ENCODE results near the gene FBRS. TPM values are rescaled to one million over a fixed set of nuclear protein-coding genes. Genes with fewer than 3 reads are reported as not detected.

Gene FBRS
- total and polyA plus RNA-seq, 2 of the 13 experiments (the other 11 are each of a cell fraction or from before 2014, with no cell fraction given), result 13.7 to 16.2 TPM

DNA sequence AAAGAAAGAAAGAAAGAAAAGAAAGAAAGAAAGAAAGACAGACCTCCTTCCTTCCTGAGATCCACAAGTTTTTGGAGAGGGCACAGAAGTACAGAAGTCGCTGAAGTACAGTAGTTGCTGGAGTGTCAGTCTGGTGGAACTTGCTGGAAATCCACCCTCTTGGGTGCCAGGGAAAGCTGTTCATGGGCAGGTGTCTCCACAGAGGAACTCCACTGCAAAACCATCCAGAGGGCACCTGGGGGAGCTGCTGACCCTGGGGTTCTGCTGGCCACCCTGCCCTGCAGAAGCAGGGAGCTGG, 11.0 kb upstream of the FBRS start (continued):
- TF ChIP-seq, protein P1, sequence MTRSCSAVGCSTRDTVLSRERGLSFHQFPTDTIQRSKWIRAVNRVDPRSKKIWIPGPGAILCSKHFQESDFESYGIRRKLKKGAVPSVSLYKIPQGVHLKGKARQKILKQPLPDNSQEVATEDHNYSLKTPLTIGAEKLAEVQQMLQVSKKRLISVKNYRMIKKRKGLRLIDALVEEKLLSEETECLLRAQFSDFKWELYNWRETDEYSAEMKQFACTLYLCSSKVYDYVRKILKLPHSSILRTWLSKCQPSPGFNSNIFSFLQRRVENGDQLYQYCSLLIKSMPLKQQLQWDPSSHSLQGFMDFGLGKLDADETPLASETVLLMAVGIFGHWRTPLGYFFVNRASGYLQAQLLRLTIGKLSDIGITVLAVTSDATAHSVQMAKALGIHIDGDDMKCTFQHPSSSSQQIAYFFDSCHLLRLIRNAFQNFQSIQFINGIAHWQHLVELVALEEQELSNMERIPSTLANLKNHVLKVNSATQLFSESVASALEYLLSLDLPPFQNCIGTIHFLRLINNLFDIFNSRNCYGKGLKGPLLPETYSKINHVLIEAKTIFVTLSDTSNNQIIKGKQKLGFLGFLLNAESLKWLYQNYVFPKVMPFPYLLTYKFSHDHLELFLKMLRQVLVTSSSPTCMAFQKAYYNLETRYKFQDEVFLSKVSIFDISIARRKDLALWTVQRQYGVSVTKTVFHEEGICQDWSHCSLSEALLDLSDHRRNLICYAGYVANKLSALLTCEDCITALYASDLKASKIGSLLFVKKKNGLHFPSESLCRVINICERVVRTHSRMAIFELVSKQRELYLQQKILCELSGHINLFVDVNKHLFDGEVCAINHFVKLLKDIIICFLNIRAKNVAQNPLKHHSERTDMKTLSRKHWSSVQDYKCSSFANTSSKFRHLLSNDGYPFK (CRISPR knock-in tag; IDR thresholded peaks at IDR 0.05; ENCODE audit: borderline replicate concordance), result no peak
- TF ChIP-seq ZNF616 (CRISPR knock-in tag; IDR thresholded peaks at IDR 0.05; ENCODE audit: low read depth), result no peak
- TF ChIP-seq CTCF (CRISPR knock-in tag; IDR thresholded peaks at IDR 0.05), result peak; percentile 45
- TF ChIP-seq MZF1 (CRISPR knock-in tag; IDR thresholded peaks at IDR 0.05; ENCODE audit: borderline replicate concordance), result no peak
- TF ChIP-seq SNAPC2 (CRISPR knock-in tag; IDR thresholded peaks at IDR 0.05), result no peak
- no peak for TF ChIP-seq SIN3A (IDR thresholded peaks at IDR 0.05; ENCODE audit: borderline replicate concordance, low read depth, low read length)
- peak; percentile 88 for TF ChIP-seq ZNF512 (CRISPR knock-in tag; IDR thresholded peaks at IDR 0.05)
- TF ChIP-seq, protein P2, sequence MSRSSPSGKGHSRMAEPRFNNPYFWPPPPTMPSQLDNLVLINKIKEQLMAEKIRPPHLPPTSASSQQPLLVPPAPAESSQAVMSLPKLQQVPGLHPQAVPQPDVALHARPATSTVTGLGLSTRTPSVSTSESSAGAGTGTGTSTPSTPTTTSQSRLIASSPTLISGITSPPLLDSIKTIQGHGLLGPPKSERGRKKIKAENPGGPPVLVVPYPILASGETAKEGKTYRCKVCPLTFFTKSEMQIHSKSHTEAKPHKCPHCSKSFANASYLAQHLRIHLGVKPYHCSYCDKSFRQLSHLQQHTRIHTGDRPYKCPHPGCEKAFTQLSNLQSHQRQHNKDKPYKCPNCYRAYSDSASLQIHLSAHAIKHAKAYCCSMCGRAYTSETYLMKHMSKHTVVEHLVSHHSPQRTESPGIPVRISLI (CRISPR knock-in tag; IDR thresholded peaks at IDR 0.05; ENCODE audit: borderline replicate concordance), result no peak
- TF ChIP-seq, protein P3, sequence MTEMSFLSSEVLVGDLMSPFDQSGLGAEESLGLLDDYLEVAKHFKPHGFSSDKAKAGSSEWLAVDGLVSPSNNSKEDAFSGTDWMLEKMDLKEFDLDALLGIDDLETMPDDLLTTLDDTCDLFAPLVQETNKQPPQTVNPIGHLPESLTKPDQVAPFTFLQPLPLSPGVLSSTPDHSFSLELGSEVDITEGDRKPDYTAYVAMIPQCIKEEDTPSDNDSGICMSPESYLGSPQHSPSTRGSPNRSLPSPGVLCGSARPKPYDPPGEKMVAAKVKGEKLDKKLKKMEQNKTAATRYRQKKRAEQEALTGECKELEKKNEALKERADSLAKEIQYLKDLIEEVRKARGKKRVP (CRISPR knock-in tag; IDR thresholded peaks at IDR 0.05), result no peak
- TF ChIP-seq ZNF577 (CRISPR knock-in tag; IDR thresholded peaks at IDR 0.05; ENCODE audit: borderline replicate concordance, low read depth), result no peak
- TF ChIP-seq, protein P4, sequence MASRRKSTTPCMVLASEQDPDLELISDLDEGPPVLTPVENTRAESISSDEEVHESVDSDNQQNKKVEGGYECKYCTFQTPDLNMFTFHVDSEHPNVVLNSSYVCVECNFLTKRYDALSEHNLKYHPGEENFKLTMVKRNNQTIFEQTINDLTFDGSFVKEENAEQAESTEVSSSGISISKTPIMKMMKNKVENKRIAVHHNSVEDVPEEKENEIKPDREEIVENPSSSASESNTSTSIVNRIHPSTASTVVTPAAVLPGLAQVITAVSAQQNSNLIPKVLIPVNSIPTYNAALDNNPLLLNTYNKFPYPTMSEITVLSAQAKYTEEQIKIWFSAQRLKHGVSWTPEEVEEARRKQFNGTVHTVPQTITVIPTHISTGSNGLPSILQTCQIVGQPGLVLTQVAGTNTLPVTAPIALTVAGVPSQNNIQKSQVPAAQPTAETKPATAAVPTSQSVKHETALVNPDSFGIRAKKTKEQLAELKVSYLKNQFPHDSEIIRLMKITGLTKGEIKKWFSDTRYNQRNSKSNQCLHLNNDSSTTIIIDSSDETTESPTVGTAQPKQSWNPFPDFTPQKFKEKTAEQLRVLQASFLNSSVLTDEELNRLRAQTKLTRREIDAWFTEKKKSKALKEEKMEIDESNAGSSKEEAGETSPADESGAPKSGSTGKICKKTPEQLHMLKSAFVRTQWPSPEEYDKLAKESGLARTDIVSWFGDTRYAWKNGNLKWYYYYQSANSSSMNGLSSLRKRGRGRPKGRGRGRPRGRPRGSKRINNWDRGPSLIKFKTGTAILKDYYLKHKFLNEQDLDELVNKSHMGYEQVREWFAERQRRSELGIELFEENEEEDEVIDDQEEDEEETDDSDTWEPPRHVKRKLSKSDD (CRISPR knock-in tag; IDR thresholded peaks at IDR 0.05; ENCODE audit: low read depth), result no peak
- no peak for TF ChIP-seq KLF6 (CRISPR knock-in tag; IDR thresholded peaks at IDR 0.05)
